ENCODE results near the gene TNS1. TPM values are rescaled to one million over a fixed set of nuclear protein-coding genes. Genes with fewer than 3 reads are reported as not detected.

Gene TNS1
- total RNA-seq, 1 experiment from 2014 or later: 6.2 TPM

- TF ChIP-seq, protein P1, sequence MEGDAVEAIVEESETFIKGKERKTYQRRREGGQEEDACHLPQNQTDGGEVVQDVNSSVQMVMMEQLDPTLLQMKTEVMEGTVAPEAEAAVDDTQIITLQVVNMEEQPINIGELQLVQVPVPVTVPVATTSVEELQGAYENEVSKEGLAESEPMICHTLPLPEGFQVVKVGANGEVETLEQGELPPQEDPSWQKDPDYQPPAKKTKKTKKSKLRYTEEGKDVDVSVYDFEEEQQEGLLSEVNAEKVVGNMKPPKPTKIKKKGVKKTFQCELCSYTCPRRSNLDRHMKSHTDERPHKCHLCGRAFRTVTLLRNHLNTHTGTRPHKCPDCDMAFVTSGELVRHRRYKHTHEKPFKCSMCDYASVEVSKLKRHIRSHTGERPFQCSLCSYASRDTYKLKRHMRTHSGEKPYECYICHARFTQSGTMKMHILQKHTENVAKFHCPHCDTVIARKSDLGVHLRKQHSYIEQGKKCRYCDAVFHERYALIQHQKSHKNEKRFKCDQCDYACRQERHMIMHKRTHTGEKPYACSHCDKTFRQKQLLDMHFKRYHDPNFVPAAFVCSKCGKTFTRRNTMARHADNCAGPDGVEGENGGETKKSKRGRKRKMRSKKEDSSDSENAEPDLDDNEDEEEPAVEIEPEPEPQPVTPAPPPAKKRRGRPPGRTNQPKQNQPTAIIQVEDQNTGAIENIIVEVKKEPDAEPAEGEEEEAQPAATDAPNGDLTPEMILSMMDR (IDR thresholded peaks at IDR 0.05 in 2 of 3, conservative IDR thresholded peaks at IDR 0.05 in 1 of 3; ENCODE audit: borderline replicate concordance in 1 of 3, insufficient read depth in 1 of 3, low read depth in 2 of 3, low read length in 2 of 3): no peak
- no peak for TF ChIP-seq YY1 (IDR thresholded peaks at IDR 0.05; ENCODE audit: extremely low read depth, insufficient replicate concordance, low read depth, low read length)
Measured at GRCh38 chr2:217790195-217790594, 212.6 kb downstream of the TNS1 start (continued).

- ChIA-PET RAD21 (ENCODE audit: low non-redundant PET in 1 of 2, low total read pairs in 2 of 2, uncharacterized antibody in 2 of 2, unreplicated experiment in 2 of 2) (interaction anchor here (1.2 to 1.7 kb wide), 2 partner anchors 97 kb away, joined by 4 to 8 read pairs; no protein-coding TSS in a partner anchor), POLR2A (interaction anchor here (0.9 kb wide), 1 partner anchor 97 kb away, joined by 3 read pairs; no protein-coding TSS in a partner anchor), CTCF (interaction anchor here (0.6 to 5.3 kb wide), 12 partner anchors 62 to 279 kb away, joined by 3 to 54 read pairs (median 4); partner anchors contain the start of gene RUFY4)
- Histone ChIP-seq H2AFZ (ENCODE audit: low read depth, low read length, poor library complexity, severe bottlenecking) (no peak overlapping the region), H3K27ac (ENCODE audit: low read depth, low read length) (no peak overlapping the region), H3K4me1 (ENCODE audit: control insufficient read depth in 1 of 2, insufficient read depth in 2 of 2, low read length in 2 of 2) (peaks cover 0 to 7% of the 10 kb centered on the region in 2 experiments; a peak in 2 of 4 replicates), H3K9ac (ENCODE audit: low read length) (no peak overlapping the region), H3K4me3 (replicated peaks in 1 of 2; ENCODE audit: low read depth in 1 of 2, low read length in 2 of 2) (no peak overlapping the region), H4K20me1 (ENCODE audit: insufficient read depth) (no peaks in the 10 kb centered on the region), H3K4me2 (ENCODE audit: low read length) (no peak overlapping the region), H3K9me3 (ENCODE audit: control insufficient read depth in 1 of 2, insufficient read depth in 1 of 2, low read depth in 1 of 2, low read length in 2 of 2) (no peaks in the 10 kb centered on the region), H3K79me2 (ENCODE audit: insufficient read depth, low read length) (no peaks in the 10 kb centered on the region), H3K36me3 (ENCODE audit: control insufficient read depth in 1 of 2, insufficient read depth in 2 of 2, low read length in 2 of 2) (no peaks in the 10 kb centered on the region), H3K9me2 (ENCODE audit: insufficient read depth) (no peaks in the 10 kb centered on the region), H3K27me3 (ENCODE audit: insufficient read depth, low read length) (no peaks in the 10 kb centered on the region)
- ATAC-seq: no peak
- BruUV-seq (replicated peaks): no TSS peak
- intact Hi-C loops (cut with micrococcal nuclease): loop anchor here (1.0 kb wide), 3 partner anchors 97 to 199 kb away; no protein-coding TSS in a partner anchor
- TF ChIP-seq ZFX (IDR thresholded peaks at IDR 0.05): no peak
- no peak for TF ChIP-seq SRF (IDR thresholded peaks at IDR 0.05; ENCODE audit: low read depth)
- DNase-seq (ENCODE audit: low read depth, low spot score): no peak
Measured at GRCh38 chr2:217789736-217790181, 213.0 kb downstream of the TNS1 start.

All from HCT116 (cell line).